RWPE2 (cell line): Measurements from ENCODE around the gene PLEKHM1.
"Not testable (repeated sequence)": the region's sequence is repeated elsewhere in the genome, so short reads cannot be mapped to it uniquely, and the experiment has no call there.

ENCODE experiments used
- ATAC-seq: fragments of 200-7000 bp; cut with Tn5 transposase; 3 replicates; pipeline ENCODE4 v1.9.1; 2021; ENCODE audit warnings: low read depth
- DNase-seq: peaks from one replicate; pipeline ENCODE4 v3.0.0-alpha.2; 2020; ENCODE audit warnings: low spot score
- H3K27ac ChIP-seq: fragments of 450-650 bp; 2 replicates; pipeline ENCODE4 v1.5.1; 2017; ENCODE audit warnings: mild to moderate bottlenecking; ENCODE audit not compliant: poor library complexity, severe bottlenecking
- H3K27me3 ChIP-seq: fragments of 250-450 bp; sonication (Bioruptor Pico); 2 replicates; pipeline ENCODE4 v1.5.1; 2021; ENCODE audit warnings: mild to moderate bottlenecking, moderate library complexity; ENCODE audit not compliant: insufficient read depth, poor library complexity, severe bottlenecking
- H3K36me3 ChIP-seq: fragments of 250-450 bp; sonication (Bioruptor Pico); 2 replicates; pipeline ENCODE4 v1.5.1; 2020; ENCODE audit warnings: low read depth, mild to moderate bottlenecking, moderate library complexity
- H3K4me1 ChIP-seq: fragments of 250-450 bp; sonication (Bioruptor Pico); 2 replicates; pipeline ENCODE4 v1.5.1; 2021; ENCODE audit warnings: mild to moderate bottlenecking, moderate library complexity; ENCODE audit not compliant: insufficient read depth, poor library complexity, severe bottlenecking
- H3K4me3 ChIP-seq: fragments of 250-450 bp; sonication (Bioruptor Pico); 2 replicates; pipeline ENCODE4 v1.5.1; 2021; ENCODE audit warnings: mild to moderate bottlenecking, moderate library complexity; ENCODE audit not compliant: severe bottlenecking
- H3K9me3 ChIP-seq: fragments of 250-450 bp; sonication (Bioruptor Pico); 2 replicates; pipeline ENCODE4 v1.5.1; 2021; ENCODE audit warnings: mild to moderate bottlenecking, moderate library complexity; ENCODE audit not compliant: severe bottlenecking

The PLEKHM1 gene

DNA sequence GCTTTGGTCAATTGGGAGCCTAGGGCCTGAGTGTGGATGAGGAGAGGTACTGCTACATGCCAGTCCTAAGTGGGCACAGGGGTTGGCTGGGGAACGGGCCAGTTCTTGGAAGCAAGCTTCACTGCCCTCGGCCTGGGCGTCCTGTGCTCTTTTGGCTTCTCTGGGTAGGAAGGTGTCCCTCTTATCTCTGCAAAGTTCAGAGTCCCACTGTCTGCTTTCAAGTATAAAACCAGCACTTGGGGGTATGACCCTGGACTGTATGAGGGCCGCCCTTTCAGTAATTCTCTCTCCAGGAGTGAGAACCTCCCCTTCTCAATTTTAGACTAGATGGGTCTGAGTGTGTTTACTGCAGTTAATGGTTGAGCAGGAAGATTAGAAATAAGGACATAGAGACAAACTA lies 1.6 kb upstream of the PLEKHM1 start:
- ATAC-seq, H3K9me3 ChIP-seq, H3K27ac ChIP-seq, H3K4me3 ChIP-seq, H3K4me1 ChIP-seq, DNase-seq, H3K36me3 ChIP-seq, H3K27me3 ChIP-seq: not testable (repeated sequence)

DNA sequence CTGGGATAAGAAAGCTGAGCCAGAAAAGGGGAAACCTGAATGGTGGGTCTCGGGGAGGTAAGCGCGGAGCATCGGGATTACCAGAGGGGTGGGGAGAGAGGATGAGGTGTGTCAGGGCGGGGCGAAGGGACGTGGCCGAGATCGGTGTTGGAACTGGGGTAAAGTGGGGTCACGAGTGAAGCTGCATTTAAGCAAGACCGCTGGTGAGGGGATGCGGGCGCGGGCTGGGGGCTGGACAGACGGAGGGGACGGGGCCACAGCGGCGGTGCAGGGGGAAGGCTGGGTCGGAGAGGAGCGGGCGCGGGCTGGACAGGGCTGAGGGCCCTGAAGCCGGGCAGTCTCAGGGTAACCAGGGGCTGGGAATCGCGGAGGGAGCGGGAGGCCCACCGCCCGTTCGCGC lies 323 bp downstream of the PLEKHM1 start:
- Histone ChIP-seq H3K4me3 (peak overlapping the region; percentile 49), H3K27ac (peak overlapping the region; percentile 10)
- H3K27me3 ChIP-seq, H3K36me3 ChIP-seq, DNase-seq, H3K9me3 ChIP-seq, H3K4me1 ChIP-seq: not testable (repeated sequence)
- ATAC-seq: peak; percentile 42

DNA sequence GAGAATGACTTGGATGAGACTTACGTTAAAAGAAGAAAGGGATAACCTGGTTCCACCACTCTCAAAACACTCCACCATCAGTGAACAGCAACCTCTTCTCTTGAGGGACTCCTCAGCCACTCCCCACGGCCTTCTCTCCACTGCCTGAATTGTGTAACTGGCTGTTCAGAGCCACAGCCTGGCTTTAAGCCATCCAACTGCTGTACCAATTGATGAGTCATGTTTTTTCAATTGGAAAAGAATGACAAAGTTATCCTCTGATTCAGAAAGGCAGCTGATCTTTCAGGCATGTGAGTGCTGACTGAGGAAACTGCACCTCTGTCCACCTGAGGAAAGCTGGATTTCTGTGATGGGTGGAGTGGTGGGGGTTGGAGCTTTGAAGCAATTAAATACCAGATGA lies 2.8 kb downstream of the PLEKHM1 start:
- not testable (repeated sequence) for H3K9me3 ChIP-seq, H3K4me3 ChIP-seq, H3K27me3 ChIP-seq, H3K36me3 ChIP-seq
- H3K4me1 ChIP-seq: peaks cover 13% of the 10 kb centered on the region
- peak overlapping the region; percentile 63 for H3K27ac ChIP-seq
- peak; percentile 66 for ATAC-seq
- DNase-seq: peak; percentile 82

DNA sequence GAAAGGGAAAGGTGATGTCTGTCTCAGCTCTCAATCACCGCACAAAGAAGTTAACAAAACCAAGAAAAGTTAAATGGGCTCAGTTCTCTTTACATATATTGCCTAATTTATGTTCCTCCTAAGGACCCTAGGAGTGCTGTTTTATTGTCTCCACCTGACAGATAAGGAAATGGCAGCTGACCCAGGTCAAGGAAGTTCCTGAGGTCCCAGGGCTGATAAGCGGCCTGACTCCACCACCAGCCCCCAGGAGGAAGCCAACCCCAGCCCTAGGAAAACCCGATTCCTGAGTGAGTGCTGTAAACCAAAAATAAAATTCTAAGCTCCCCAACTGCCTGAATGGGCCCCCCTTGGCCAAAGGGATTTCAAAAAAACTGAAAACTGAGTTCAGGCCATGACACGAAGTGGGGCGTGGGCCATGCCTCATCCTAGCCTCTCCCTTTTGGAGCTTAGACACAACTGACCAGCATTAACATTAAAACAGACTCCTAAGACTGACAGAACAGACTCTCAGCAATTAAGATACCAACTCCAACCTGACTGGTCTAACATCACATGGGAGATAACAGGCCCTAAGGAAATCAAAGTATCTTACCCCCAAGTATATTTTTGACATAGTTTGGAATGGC lies 6.8 kb downstream of the PLEKHM1 start:
- not testable (repeated sequence) for ATAC-seq, H3K36me3 ChIP-seq, H3K9me3 ChIP-seq, DNase-seq, H3K4me3 ChIP-seq, H3K27me3 ChIP-seq
- peaks cover 16% of the 10 kb centered on the region for H3K4me1 ChIP-seq
- peak overlapping the region; percentile 39 for H3K27ac ChIP-seq

DNA sequence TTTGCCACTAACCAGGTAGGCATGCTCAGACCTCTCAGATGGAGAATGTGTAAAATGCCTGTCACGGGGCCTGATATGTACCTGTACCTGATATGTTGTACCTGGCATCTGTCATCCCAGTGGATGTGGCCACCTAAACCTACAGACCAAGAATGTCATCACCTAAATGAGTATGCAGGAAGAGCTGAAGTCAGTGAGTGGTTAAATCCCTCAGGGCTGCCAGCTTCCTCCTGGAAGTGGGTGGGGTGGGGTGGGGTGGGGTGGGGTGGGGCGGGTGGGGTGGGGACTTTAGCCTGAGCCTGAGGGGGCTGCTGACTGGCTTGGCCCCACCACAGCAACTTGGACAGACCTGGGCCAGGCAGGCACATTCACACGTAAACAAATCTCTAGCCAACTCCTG lies 7.3 kb downstream of the PLEKHM1 start:
- H3K27me3 ChIP-seq, H3K9me3 ChIP-seq, H3K4me3 ChIP-seq, DNase-seq, H3K36me3 ChIP-seq: not testable (repeated sequence)
- Histone ChIP-seq H3K4me1 (peaks cover 15% of the 10 kb centered on the region), H3K27ac (peak overlapping the region; percentile 39)
- ATAC-seq: peak; percentile 25

DNA sequence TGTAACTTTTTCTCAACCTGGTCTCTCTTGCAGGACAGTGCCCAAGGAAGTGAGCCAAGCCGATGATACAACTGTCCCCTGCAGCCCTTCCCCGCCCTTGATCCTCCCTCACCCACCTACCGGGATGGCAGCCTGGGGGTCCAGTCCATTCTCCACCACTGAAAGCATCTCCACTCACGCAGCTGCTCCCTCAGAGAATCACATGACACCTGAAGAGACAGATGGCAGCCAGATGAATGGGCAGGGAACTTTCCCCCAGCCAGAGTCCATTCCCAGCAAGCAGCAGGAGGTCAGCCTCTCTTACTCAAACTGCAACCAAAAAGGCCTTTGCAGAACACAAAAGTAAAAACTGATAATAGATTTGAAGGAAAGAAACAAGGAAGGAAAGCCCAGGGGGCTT lies 8.2 kb downstream of the PLEKHM1 start:
- DNase-seq, H3K36me3 ChIP-seq, H3K27me3 ChIP-seq, H3K27ac ChIP-seq, H3K4me3 ChIP-seq, ATAC-seq, H3K9me3 ChIP-seq, H3K4me1 ChIP-seq: not testable (repeated sequence)

DNA sequence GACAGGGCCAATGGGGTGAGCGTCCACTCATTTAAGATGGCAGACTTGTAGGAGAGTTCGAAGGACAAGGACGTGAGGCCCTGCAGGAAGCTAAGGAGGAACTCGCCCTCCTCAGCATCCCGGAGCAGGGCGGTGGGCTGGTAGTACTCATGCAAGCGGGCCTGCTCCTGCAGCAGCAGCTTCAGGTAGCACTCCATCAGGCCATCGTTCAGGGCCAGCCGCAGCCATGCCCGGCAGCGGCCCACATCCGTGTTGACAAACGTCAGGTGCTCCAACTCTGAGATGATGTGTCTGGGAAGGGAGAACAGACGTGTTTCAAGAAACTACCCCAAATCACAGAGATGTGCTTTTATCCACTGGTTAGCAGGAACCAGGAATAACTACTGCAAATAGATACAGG lies 15.1 kb downstream of the PLEKHM1 start:
- not testable (repeated sequence) for H3K4me1 ChIP-seq, H3K27ac ChIP-seq, H3K4me3 ChIP-seq, ATAC-seq, H3K9me3 ChIP-seq, H3K27me3 ChIP-seq, DNase-seq, H3K36me3 ChIP-seq

DNA sequence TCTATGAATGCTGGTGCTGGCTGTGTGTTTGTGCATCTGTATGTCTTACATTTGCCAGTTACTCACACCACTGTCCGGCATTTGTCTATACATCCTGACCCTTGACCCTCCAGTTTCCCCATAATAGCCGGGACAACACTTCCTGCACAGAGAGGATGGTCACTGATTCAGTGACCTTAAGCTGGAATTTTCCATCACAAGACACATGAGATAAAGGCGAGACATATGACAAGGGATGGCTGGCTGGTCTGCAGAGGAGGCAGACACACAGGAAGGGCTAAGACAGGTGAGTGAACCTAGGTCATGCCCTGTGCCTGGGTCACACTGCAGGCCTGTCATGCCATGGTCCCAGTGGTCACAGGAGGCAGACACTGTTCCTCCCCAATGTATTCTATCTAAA lies 18.3 kb downstream of the PLEKHM1 start:
- not testable (repeated sequence) for DNase-seq, ATAC-seq, H3K27ac ChIP-seq, H3K36me3 ChIP-seq, H3K27me3 ChIP-seq, H3K4me3 ChIP-seq, H3K9me3 ChIP-seq, H3K4me1 ChIP-seq

DNA sequence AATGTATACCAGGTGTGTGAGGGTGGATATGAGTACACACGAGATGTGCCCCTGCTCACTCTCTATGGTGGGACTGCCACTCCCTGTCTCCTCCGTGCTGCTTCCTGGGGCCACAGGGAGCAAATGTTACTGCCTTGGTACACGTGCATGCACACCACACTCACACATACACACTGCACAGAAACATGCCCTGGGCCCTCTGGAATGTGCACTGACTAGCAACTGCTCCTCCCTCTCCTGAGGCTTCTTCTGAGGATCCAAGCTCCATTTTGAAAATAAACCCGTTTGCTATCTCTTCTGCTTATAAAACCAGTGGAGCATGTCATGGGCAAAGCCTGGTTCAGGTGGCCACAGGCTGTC lies 21.3 kb downstream of the PLEKHM1 start:
- not testable (repeated sequence) for H3K4me1 ChIP-seq, H3K9me3 ChIP-seq, H3K27ac ChIP-seq, H3K4me3 ChIP-seq, DNase-seq, H3K27me3 ChIP-seq
- peak; percentile 43; the same call in 2 of the 3 replicates for ATAC-seq
- peaks cover 10% of the 10 kb centered on the region; the same call in 1 of the 2 replicates for H3K36me3 ChIP-seq

DNA sequence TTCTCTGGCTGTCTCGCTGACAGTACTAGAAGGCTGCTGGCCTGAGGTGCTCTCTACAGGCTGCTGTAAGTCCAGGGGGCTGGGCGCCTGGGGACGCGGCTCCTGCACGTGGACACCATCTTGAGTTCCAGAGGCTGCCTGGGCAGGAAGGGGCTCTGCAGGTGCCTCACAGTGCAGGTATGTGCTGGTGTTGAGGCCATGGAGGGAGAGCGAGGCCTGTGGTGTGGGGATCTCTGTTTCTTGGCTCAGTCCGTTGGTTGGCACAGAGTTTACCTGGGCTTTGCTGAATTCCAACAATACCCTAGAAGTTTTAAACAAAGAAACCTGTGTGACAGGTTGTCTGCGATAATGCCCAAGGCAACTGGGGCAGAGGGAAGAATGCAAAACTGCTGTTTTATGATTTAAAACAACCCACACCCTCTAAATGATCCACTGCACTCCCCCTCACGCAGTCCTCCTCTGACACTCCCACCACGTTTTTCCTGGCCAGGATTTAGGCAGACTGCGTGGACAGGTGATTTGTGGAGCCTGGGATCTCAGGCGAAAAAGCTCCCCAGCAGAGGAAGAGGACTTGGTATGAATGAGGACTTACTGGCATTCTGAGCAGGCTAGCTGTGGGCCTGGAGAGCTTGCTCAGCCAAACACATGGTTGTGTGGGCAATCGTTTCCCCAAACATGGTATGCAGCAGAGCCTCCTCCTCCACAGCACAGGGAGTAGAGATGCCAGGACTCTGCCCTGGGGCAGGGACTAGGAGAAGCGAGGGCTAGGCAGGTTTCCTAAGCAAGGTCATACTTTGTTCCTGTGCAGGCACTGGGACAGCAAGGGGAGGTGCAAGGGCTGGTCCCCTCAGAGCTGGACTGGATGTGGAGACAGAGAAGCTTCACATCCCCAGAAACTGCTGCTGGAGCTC lies 22.0 kb downstream of the PLEKHM1 start:
- not testable (repeated sequence) for H3K9me3 ChIP-seq, H3K27ac ChIP-seq, H3K4me3 ChIP-seq, DNase-seq, H3K4me1 ChIP-seq, H3K27me3 ChIP-seq
- peak; percentile 55 for ATAC-seq
- peaks cover 10% of the 10 kb centered on the region; the same call in 1 of the 2 replicates for H3K36me3 ChIP-seq

DNA sequence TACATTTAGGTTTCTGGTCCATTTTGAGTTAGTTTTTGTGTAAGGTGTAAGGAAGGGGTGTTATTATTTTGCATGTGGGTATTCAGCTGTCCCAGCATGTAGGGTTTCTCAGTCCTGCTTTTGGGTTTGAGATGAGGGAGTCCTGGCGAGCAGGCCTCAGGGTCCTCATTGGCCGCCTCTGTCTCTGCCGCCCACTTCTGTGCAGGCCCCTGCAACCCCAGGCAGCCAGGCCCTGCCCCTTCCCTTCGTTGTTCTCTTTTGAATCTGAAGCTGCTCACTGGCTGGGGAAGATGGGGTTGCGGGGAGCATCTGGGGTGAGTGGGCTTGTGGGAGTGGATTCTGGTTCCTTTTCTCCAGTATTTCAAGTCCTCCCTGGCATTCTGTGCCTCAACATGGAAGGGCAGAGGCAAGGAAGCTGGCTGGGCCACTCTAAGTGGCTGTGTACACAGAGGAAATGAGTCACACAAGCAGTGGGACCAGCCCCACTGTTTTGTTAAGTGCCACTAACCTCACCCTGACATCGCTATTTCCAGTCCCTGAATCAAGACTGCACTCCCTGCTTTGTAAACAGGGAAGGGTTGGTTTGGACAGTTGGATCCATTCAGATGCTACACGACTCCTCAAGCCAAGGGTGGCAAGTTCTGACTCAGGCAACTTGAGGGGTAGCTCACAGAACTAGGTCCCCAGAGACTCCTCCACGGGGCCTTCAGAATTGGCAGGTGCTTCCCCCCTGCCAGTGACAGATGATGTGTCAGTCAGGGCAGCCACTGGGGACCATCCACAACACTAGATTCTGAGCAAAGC lies 28.8 kb downstream of the PLEKHM1 start:
- peak overlapping the region; percentile 25 for H3K27ac ChIP-seq

More for the DNA sequence above, 28.8 kb downstream of the PLEKHM1 start:
- H3K9me3 ChIP-seq, H3K4me3 ChIP-seq, DNase-seq, H3K27me3 ChIP-seq, H3K36me3 ChIP-seq: not testable (repeated sequence)
- peaks cover 15% of the 10 kb centered on the region for H3K4me1 ChIP-seq
- ATAC-seq: peak; percentile 54
